ENCODE results near the gene SYNE1. TPM values are rescaled to one million over a fixed set of nuclear protein-coding genes. Genes with fewer than 3 reads are reported as not detected.
A peak's percentile ranks its signal among the peaks of the same experiment; 100 is the strongest.

SYNE1 gene
- total RNA-seq, 1 donor from 2014 or later = 26.6 TPM

GRCh38 chr6:152680151-152680550, 43.0 kb upstream of the SYNE1 start:
- peaks cover 18% of the 10 kb centered on the region for H3K27me3 Mint-ChIP-seq
- H3K4me1 Mint-ChIP-seq (ENCODE audit: unreplicated experiment) = peaks cover 14% of the 10 kb centered on the region
- no peak overlapping the region for H3K27ac Mint-ChIP-seq
- no peak for TF ChIP-seq CTCF (conservative IDR thresholded peaks at IDR 0.05)
- H3K36me3 Mint-ChIP-seq = no peaks in the 10 kb centered on the region
- H3K9me3 Mint-ChIP-seq = no peaks in the 10 kb centered on the region
- DNase-seq (ENCODE audit: extremely low spot score, unreplicated experiment) = no peak
- H3K4me3 Mint-ChIP-seq = no peak overlapping the region

GRCh38 chr6:152673236-152673635, 36.1 kb upstream of the SYNE1 start:
- H3K27me3 Mint-ChIP-seq = no peaks in the 10 kb centered on the region
- H3K36me3 Mint-ChIP-seq = no peaks in the 10 kb centered on the region
- H3K9me3 Mint-ChIP-seq = no peaks in the 10 kb centered on the region
- no peak overlapping the region for H3K27ac Mint-ChIP-seq
- no peak for TF ChIP-seq CTCF (conservative IDR thresholded peaks at IDR 0.05)
- no peaks in the 10 kb centered on the region for H3K4me1 Mint-ChIP-seq (ENCODE audit: unreplicated experiment)
- DNase-seq (ENCODE audit: extremely low spot score, unreplicated experiment) = no peak
- no peak overlapping the region for H3K4me3 Mint-ChIP-seq

GRCh38 chr6:152671171-152671570, 34.0 kb upstream of the SYNE1 start:
- H3K36me3 Mint-ChIP-seq = no peaks in the 10 kb centered on the region
- DNase-seq (ENCODE audit: extremely low spot score, unreplicated experiment) = no peak
- no peak overlapping the region for H3K27ac Mint-ChIP-seq
- no peaks in the 10 kb centered on the region for H3K9me3 Mint-ChIP-seq
- no peaks in the 10 kb centered on the region for H3K4me1 Mint-ChIP-seq (ENCODE audit: unreplicated experiment)
- H3K27me3 Mint-ChIP-seq = no peaks in the 10 kb centered on the region
- no peak for TF ChIP-seq CTCF (conservative IDR thresholded peaks at IDR 0.05)
- H3K4me3 Mint-ChIP-seq = no peak overlapping the region

GRCh38 chr6:152669895-152670294, 32.7 kb upstream of the SYNE1 start:
- Mint-ChIP-seq H3K9me3 (no peaks in the 10 kb centered on the region), H3K36me3 (no peaks in the 10 kb centered on the region), H3K4me1 (ENCODE audit: unreplicated experiment) (no peaks in the 10 kb centered on the region), H3K27ac (no peak overlapping the region), H3K4me3 (no peak overlapping the region), H3K27me3 (no peaks in the 10 kb centered on the region)
- DNase-seq (ENCODE audit: extremely low spot score, unreplicated experiment) = no peak
- peak; percentile 64 for TF ChIP-seq CTCF (conservative IDR thresholded peaks at IDR 0.05)

GRCh38 chr6:152661776-152662175, 24.6 kb upstream of the SYNE1 start:
- Mint-ChIP-seq H3K27ac (no peak overlapping the region), H3K27me3 (no peaks in the 10 kb centered on the region), H3K36me3 (no peaks in the 10 kb centered on the region), H3K4me1 (ENCODE audit: unreplicated experiment) (no peaks in the 10 kb centered on the region), H3K9me3 (no peaks in the 10 kb centered on the region), H3K4me3 (no peak overlapping the region)
- no peak for TF ChIP-seq CTCF (conservative IDR thresholded peaks at IDR 0.05)
- DNase-seq (ENCODE audit: extremely low spot score, unreplicated experiment) = no peak

- H3K27me3 Mint-ChIP-seq = peaks cover 3% of the 10 kb centered on the region
- DNase-seq (ENCODE audit: extremely low spot score, unreplicated experiment) = no peak
- H3K4me3 Mint-ChIP-seq = no peak overlapping the region
- H3K36me3 Mint-ChIP-seq = no peaks in the 10 kb centered on the region
- H3K9me3 Mint-ChIP-seq = no peaks in the 10 kb centered on the region
- H3K27ac Mint-ChIP-seq = no peak overlapping the region
- no peak for TF ChIP-seq CTCF (conservative IDR thresholded peaks at IDR 0.05)
- no peaks in the 10 kb centered on the region for H3K4me1 Mint-ChIP-seq (ENCODE audit: unreplicated experiment)
Measured at GRCh38 chr6:152651986-152652385, 14.8 kb upstream of the SYNE1 start.

All from type B pancreatic cell (in vitro differentiated cells).